NT2/D1 (cell line): ENCODE results near the gene PLXDC2.

Source experiments
- SUZ12 ChIP-seq: IDR thresholded peaks from 2 replicates; pipeline ENCODE4 v1.6.1; 2011; ENCODE audit not compliant: insufficient read length, insufficient read depth; ENCODE audit errors: extremely low read depth
- YY1 ChIP-seq: IDR thresholded peaks from 2 replicates; pipeline ENCODE4 v1.6.1; 2011; ENCODE audit not compliant: insufficient read length, insufficient read depth
- ZNF274 ChIP-seq: IDR thresholded peaks from 2 replicates; pipeline ENCODE4 v1.6.1; 2011; ENCODE audit warnings: mild to moderate bottlenecking, low read depth, low read length

DNA sequence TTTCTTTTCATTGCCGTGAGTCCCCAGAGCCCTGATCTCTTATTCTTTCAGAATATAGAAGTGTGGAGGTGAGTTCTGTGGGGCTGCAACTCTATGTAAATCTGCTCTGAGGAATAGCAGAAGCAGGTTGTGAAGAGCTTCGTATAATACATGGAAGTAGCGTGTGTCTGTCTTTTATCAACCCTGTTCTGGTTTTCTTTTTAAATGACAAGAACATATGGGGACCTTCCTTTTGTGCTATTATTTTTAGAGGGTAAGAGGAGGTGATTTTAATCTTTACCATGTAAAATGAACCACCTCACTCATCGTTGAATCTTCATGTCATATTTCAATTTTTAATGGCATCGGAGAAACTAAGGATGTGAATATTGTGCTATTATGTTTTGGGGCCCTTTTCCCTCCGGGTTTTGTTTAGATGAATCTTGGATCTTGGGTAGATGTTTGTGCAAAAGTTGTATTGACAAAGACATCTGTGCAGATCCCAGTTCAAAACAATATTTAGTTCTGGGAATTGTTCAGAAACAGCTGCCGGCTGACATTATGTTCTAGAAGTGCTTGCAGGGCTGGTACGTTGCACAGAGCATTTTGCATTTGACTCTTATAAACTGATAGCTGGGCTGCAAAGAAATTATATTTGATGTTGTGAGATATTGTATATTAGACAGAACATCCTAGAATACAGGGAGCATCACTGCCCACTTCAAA, 46.7 kb downstream of the PLXDC2 start:
- TF ChIP-seq SUZ12 (no peak), YY1 (no peak), ZNF274 (no peak)
